NOMO-1 treated with dmso at 0.1 percent for 144 hours (cell line): ENCODE results near the gene UTP25.
"Not testable (repeated sequence)": the region's sequence is repeated elsewhere in the genome, so short reads cannot be mapped to it uniquely, and the experiment has no call there.

Source experiments
- DNase-seq: peaks from one replicate; lab custom pipeline; 2025; ENCODE audit not compliant: unreplicated experiment; lab: John Stamatoyannopoulos, UW

The UTP25 gene, protein sequence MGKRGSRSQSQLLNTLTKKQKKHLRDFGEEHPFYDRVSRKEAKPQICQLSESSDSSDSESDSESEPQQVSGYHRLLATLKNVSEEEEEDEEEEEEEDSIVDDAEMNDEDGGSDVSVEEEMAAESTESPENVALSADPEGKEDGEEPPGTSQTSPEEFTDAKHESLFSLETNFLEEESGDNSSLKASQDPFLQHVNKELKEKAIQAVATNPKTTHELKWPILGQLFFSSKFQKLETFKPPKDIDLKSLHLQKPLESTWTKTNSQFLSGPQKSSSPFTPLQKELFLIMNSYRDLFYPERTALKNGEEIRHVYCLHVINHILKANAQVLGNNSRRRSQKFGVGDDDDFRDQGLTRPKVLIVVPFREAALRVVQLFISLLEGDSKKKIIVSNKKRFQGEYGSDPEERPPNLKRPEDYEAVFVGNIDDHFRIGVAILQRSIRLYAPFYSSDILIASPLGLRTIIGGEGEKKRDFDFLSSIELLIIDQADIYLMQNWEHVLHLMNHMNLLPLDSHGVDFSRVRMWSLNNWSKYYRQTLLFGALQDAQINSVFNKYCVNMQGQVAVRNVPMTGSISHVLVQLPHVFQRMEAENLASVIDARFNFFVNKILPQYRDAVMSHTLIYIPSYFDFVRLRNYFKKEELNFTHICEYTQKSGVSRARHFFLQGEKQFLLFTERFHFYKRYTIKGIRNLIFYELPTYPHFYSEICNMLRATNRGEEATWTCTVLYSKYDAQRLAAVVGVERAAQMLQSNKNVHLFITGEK

GRCh38 chr1:209827384-209828262 lies at the start of gene UTP25:
Gene UTP25 (plus strand): TSS chr1:209827972. CDS start chr1:209828064, 92 bp downstream.
- peak; percentile 90 for DNase-seq

- DNase-seq = no peak
Measured at GRCh38 chr1:209778102-209778501, 49.7 kb upstream of the UTP25 start.

DNA sequence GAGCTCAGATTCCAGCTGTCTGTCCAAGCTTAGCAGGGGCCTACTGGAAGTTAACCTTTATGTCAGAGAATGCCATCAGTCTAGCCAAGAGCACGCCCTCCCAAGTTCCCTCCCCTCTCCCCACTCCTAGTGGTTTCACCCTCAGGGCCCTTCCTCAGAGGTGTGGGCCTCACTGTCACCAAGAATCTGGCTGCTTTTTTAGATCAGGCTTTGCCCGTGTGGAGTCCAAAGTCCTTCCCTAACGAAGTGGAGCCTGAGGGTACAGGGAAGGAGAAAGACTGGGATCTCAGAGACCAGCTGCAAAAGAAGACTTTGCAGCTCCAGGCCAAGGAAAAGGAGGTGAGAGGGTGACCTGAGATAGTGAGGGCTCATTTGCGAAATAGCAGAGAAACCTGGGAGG lies 47.5 kb upstream of the UTP25 start:
- DNase-seq = no peak

DNA sequence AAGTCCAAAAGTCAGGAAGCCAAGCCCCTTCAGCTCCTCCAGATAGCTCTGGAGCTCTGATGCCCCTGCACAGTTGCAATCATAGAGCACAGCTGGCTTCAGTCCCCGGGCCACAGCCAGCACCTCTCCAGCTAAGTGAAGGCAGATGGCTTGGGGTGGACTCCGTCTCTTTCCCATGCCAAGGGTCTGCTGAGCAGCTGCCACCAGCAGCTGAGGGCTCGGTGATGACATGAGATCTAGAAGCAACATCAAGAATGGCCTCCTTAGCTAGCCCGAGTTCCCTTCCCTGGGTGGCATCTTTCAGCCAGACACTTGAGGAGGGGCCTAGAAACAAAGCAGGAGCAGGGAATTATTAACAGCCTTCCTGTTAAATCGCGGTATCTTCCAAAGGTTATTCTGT lies 44.4 kb upstream of the UTP25 start:
- DNase-seq = no peak

DNA sequence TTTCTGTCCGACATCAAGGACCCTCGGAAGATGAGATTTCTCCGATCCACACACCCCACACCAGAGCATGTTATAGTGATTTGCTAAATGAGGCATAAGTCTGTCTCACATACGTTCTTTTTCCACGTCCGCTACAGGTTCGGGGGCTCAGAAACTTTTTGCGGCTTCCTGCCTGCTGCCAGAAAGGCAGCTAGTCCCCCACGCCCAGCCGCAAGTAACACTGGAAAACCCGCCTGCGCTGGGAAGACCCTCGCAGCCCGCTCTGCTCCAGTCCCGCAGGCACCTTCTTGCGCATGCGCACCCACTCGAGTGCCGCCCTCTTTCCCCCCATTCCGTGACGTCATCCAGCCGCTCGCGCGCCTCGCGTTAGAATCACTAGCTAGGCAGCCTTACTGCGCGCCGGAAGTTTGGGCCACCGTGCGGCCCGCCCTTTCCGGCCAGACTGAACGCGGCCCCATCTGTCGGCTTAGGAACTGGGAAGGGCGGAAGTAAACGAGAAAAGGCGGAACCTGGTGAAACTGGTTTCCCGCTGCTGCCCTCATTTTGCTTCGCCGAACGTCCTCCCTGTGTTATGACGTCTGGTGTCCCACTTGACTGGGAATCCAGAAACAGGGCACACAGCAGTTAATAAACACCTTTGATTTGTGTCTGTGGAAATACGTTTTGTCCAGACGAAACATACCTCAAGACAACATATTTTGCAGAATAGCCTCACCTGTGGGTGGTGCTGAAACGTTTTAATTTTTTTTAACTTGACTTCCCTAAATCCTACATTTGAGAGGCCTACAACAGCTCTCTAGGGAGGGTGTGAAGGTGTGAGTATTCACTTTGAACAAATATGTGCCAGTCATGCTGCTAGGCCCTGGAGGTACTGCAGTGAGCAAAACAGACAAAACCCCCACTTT lies 43.3 kb upstream of the UTP25 start, which contains the start of gene C1orf74:
TSS of gene C1orf74 (minus strand) at position 295 of the 905 bp plus-strand sequence. CDS start 925 bp downstream, outside the sequence.
- peak; percentile 98 for DNase-seq

DNA sequence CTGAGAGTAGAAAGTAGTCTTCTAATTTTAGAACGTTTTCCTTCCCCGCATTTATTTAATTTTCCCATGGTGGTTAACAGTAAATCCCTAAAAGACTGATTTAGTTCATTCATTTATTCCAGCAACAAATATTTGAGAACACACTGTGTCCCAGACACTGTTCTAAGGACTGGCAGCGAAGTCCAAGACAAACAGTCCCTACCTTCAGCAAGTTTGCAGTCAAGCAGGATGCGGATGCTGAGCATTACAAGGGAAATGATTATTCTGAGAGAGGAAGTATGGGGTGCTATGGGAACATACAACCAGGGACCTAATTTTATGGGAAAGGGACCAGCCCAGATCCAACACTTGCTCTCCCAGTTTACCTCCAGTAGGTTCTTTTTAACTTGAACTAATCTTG lies 42.2 kb upstream of the UTP25 start:
- DNase-seq = no peak

DNA sequence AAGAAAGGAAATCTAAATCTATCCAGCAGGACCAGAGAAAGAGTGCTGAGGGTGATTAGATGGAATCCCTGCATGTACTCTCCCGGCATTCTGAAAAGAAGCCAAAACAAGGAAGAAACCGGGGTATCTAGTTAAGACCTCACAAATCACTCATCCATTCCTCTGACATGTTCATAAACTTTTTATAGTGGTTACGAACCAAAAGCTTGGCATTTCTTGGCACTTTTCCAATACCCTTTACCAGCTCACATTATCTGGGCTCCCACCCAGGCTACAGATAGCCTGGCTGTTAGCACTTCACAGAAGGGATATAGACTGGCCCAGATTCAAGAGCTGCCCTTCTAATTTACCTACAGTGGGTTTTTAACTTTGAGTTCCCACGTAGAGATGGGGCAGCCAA lies 41.6 kb upstream of the UTP25 start:
- no peak for DNase-seq

GRCh38 chr1:209787551-209787950 lies 40.2 kb upstream of the UTP25 start:
- no peak for DNase-seq

- DNase-seq = no peak
Measured at GRCh38 chr1:209789245-209789644, 38.5 kb upstream of the UTP25 start.

DNA sequence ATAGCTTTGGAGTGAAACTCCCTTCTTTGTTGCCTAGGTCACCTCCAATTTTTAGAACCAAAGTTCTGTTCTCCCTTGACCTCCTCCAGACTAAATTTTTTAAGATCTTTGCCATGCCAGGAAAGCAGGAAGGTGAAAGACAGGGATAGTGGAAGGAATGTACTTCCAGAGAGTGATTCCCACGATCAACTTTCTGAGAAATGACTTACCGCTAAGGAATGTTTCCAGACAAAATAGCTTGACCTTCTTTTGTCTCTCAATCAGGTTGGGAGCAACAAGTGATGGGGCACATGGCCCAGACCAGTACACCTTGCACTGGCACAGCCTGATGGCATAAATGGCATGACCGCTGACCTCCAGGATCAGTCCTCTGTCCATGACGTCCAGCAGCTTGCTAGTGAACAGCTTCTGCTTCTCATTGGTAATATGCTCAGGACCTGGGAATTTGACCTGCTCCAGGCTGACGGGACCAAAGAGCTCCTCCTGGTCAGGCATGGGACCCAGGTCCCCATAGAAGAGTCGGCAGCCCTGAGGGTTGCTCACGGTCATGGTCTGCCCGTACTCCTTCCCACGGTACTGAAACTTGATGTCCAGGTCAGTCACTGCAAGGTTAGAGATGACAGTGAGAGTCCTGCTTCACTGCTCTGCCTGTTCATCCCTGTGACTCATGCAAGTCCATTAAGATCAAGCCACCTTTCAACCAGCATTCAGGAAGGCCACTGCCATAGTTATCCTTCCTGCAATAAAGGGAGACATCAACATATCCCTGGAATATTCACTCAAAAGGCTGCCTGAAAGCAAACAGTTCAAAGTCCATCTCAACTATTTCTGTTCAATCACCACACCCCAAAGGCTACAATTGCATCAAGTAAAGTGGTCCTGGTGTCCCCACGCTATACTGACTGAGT lies 37.2 kb upstream of the UTP25 start:
- no peak for DNase-seq

DNA sequence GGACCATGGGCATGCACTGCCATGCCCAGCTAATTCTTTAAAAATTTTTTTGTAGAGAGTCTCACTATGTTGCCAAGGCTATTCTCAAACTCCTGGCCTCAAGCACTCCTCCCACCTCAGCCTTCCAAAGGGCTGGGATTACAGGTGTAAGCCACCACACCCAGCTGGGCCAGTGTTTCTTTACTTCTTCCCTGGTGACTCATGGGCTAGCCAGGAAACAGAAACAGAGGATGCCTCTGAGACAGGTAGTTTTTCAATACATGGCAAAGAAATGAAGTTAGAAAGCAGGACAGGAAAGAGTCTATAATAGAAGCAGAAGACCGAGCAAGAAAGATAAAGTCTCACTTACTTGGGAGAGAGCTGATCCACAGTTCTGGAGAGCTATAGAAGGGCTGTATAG lies 35.9 kb upstream of the UTP25 start:
- DNase-seq = no peak

DNA sequence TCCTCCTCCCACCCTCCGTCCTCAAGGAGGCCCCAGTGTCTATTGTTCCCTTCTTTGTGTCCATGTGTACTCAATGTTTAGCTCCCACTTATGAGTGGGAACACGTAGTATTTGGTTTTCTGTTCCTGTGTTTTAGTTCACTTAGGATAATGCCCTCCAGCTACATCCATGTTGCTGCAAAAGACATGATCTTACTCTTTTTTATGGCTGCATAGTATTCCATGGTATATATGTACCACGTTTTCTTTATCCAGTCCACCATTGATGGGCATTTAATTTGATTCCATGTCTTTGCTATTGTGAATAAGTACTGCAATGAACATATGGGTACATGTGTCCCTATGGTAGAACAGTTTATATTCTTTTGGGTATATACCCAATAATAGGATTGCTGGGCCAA lies 34.1 kb upstream of the UTP25 start:
- DNase-seq = not testable (repeated sequence)

- DNase-seq = peak; percentile 18
Measured at GRCh38 chr1:209797978-209798639, 29.7 kb upstream of the UTP25 start.

DNA sequence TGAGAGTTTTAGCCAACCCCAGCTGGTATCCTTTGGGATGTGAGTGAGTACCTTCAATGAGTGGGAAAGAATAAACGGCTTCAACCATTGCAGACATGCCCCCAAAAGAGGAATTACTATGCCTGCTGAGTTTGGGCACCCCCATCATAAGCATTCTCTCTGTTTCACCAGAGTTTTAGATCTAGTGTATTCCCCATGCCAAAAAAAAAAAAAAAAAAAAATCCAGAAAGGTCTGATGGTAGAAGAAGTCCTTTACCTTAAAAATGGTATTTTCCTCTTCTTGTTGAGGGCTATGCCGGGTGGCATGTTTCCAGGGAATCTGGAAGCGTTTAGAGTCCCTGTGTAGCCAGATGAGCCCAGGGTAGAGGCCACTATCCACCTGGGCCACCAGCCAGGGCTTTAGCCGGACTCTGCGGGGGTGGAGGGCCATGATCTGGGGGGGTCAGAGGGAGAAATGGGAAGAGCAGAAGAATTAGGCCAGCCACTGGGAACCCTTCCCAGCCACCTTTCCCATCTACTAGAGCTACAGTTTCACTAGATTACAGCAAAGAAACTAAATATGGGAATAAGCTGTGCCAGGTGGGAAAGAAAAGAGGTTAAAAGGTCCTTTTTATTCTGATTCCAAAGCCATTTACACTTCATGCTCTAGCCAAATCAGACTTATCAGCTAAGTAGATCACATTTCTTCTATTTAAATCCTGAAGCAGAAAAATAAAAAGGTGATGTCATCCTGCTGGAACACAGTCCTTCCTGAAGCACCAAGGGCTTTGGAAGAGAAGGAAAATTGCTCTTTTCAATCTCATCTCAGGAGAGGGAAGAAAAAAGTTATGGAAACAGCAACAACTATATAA lies 26.6 kb upstream of the UTP25 start:
- no peak for DNase-seq

GRCh38 chr1:209802117-209802779 lies 25.5 kb upstream of the UTP25 start:
- no peak for DNase-seq

GRCh38 chr1:209802780-209803152 lies 25.0 kb upstream of the UTP25 start:
- no peak for DNase-seq

- DNase-seq = no peak
Measured at GRCh38 chr1:209803568-209803967, 24.2 kb upstream of the UTP25 start.
